ENCODE data around the gene IFIT5. TPM values are rescaled to one million over a fixed set of nuclear protein-coding genes. Genes with fewer than 3 reads are reported as not detected.

Gene IFIT5
- total RNA-seq, 2 experiments from 2014 or later: 39.6 to 46.3 TPM

DNA sequence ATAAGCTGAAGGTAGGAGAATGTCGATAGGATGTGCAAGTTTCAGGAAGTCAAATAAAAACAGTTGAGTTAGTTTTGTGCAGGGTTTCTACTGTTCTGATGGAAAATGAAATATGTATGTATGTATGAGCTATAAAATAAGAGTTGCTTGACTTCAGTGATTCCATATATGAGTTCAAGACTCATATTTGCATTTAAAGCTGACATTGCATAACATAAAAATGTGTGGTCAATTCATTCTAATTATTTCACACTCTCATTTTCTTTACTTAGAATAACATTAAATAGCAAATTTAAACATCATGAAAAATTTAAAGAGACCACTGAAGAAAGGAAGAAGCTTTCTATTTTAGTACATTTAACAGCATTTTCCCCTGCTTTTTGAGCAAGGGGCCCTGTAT, 37.8 kb downstream of the IFIT5 start:
- ChIA-PET POLR2A (no interaction called here), CTCF (no interaction called here)
- no peak for DNase-seq
- Mint-ChIP-seq H3K4me1 (no peaks in the 10 kb centered on the region), H3K27me3 (peaks cover 21% of the 10 kb centered on the region), H3K9me3 (no peaks in the 10 kb centered on the region), H3K4me3 (no peak overlapping the region), H3K36me3 (ENCODE audit: low read depth) (no peaks in the 10 kb centered on the region), H3K27ac (no peak overlapping the region)

DNA sequence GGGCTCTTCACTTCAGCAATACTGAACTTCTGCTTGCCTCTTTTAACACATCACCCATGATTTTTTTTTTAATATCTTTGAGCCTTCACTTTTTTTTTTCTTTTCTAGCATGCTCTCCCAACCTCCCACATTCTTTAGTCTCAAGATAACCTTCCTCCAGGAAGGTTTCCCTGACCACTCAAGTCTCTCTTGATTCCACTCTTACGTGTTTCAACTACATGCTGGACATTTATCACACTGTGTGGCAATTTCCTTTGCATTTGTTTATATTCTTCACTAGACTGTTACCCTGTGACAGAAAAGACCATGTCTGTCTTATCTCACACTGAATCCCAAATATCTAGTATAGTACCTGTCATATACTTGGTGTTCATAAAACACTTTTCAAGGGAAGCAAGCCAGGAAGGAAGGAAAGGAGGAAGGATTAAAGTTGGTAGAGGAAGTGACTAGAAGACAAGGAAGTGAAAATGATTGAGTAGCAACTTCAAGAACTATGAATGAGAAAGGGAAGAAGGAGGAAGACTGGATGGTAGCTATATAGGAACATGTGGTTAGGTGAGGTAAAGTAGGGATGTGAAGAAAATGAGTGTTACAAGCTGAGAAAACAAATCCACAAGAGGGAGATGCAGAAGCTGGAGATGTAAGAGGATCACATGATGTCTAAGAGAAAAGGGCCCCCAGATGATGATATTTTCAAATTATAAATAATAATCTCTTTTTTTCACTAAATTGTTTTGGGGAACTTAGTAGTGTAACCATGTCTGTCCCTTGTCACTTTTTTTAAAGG, 40.4 kb downstream of the IFIT5 start:
- Mint-ChIP-seq H3K36me3 (ENCODE audit: low read depth) (no peaks in the 10 kb centered on the region), H3K4me1 (no peaks in the 10 kb centered on the region), H3K27ac (no peak overlapping the region), H3K4me3 (no peak overlapping the region), H3K27me3 (peaks cover 17% of the 10 kb centered on the region), H3K9me3 (no peaks in the 10 kb centered on the region)
- ChIA-PET CTCF (interaction anchor here (0.5 kb wide), 1 partner anchor 22 kb away, joined by 3 read pairs; no protein-coding TSS in a partner anchor), POLR2A (no interaction called here)
- no peak for DNase-seq

DNA sequence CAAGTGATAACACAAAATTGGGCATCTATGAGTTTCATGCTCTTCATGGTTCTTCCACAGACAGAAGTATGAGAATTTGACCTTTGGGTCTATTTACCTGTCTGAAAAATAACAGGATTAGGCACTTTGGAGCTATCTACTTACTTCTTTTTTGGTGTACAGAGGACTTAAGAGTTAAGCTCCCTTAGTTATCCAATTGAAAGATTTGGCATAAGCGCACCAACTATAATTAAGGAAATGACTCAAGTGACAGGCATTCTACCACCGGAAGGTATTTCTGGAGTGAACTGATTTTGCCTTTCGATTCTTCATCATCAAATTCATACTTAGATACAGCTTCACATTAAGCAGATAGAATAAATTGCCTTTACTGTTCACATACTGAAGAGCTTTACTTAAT, 43.9 kb downstream of the IFIT5 start:
- POLR2A ChIA-PET: interaction anchor here (0.7 kb wide), 1 partner anchor 11 kb away, joined by 3 read pairs; no protein-coding TSS in a partner anchor
- Mint-ChIP-seq H3K4me1 (no peaks in the 10 kb centered on the region), H3K4me3 (no peak overlapping the region), H3K9me3 (no peaks in the 10 kb centered on the region), H3K27me3 (peaks cover 20% of the 10 kb centered on the region), H3K36me3 (ENCODE audit: low read depth) (no peaks in the 10 kb centered on the region), H3K27ac (no peak overlapping the region)
- CTCF ChIA-PET: interaction anchor here (0.8 to 1.1 kb wide), 2 partner anchors 13 to 211 kb away, joined by 3 read pairs; no protein-coding TSS in a partner anchor
- no peak for DNase-seq

DNA sequence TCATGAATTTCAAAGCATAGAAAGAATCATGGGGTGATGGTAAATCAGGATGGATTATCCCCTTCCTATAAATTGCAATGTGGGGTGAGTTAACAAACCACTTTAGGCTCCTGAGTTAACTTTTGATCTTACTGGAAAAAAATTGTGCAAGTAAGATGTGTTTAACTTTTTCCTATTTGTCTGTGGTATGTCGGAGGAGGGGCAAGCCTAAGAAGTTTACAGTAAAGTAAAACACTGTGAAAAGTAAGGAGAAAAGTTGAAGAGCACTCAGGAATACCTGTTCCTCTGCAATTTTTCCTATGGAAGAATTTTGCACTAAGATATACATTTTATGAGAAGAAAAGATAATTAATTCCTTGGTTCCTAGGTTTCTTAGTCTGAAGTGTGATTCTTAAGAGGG, 44.4 kb downstream of the IFIT5 start:
- Mint-ChIP-seq H3K9me3 (no peaks in the 10 kb centered on the region), H3K4me3 (no peak overlapping the region), H3K27me3 (peaks cover 20% of the 10 kb centered on the region), H3K4me1 (no peaks in the 10 kb centered on the region), H3K36me3 (ENCODE audit: low read depth) (no peaks in the 10 kb centered on the region), H3K27ac (no peak overlapping the region)
- POLR2A ChIA-PET: interaction anchor here (0.7 kb wide), 1 partner anchor 11 kb away, joined by 3 read pairs; no protein-coding TSS in a partner anchor
- CTCF ChIA-PET: interaction anchor here (1.1 kb wide), 1 partner anchor 14 kb away, joined by 3 read pairs; no protein-coding TSS in a partner anchor
- DNase-seq: no peak

DNA sequence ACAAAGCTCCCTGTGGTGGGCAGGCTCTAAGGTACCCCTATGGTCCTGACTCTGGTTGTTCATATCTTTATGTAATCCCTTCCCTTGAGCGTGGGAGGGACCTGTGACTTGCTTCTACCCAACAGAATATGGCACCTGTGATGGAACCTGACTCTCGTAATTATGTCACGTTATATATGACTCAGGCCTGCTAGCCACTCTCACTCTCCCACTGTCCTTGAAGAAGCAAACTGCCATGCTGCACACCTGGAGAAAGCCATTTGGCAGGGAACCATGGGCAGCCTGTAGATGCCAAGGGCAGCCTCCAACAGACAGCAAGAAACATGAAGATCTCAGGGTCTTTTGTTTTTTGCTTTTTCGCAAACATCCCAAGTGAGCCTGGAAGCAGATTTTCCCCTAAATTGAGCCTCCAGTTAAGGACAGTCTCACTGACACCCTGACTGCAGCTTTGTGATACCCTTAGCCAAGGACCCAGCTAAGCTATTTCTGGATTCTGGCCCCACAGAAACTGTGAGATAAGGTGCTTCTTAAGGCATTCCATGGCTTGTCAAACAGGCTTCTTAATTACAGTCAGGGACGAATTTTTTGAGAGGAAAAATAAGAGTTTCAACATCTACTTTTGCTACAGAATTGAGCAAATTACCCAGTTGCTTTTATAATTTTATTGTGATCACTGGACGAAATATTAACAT, 49.6 kb downstream of the IFIT5 start:
- H3K4me1 Mint-ChIP-seq: no peaks in the 10 kb centered on the region
- POLR2A ChIA-PET: no interaction called here
- DNase-seq: no peak
- H3K9me3 Mint-ChIP-seq: no peaks in the 10 kb centered on the region
- CTCF ChIA-PET: no interaction called here
- no peak overlapping the region for H3K27ac Mint-ChIP-seq
- no peak overlapping the region for H3K4me3 Mint-ChIP-seq
- H3K36me3 Mint-ChIP-seq (ENCODE audit: low read depth): no peaks in the 10 kb centered on the region
- H3K27me3 Mint-ChIP-seq: peaks cover 21% of the 10 kb centered on the region

DNA sequence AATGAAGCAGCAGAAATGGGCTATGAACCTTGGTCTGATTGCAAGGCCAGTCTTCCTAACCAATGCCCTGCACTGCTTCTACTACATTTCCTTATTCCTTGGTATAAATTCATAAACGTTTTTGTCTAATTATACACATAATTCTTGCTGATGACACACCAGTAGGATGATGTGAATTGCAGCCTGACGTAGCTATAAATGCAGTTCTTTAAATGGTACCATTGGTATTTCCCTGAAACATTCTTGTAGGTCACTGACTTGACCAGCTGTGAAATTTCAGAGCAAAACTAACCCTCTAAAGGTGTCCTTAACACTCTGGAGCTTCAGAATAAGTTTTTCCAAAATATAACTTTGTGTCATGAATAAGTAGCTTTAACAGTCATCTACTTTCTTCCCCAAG, 50.8 kb downstream of the IFIT5 start:
- no peak overlapping the region for H3K4me3 Mint-ChIP-seq
- no peak for DNase-seq
- CTCF ChIA-PET: no interaction called here

DNA sequence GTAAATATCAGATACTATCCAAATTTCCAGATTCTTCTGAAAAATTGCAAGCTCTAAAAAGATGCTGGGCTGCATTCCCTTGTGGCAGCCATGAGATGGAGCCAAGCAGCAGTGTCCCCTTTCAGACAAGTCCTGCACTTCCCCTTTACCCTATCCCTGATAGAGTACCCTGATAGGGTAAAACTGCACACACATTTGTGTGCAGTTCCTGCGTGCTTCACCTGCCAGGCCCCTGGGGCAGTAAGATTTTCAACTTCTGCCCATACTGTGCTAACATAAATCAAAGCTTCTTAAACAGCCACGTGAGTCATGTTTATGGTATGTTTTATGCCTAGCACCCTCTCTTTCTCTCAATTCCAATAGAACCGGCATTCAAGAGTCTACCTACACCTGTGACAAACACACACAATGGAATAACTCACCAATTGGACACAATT, 52.2 kb downstream of the IFIT5 start:
- no peak overlapping the region for H3K4me3 Mint-ChIP-seq
- no peak for DNase-seq
- H3K36me3 Mint-ChIP-seq (ENCODE audit: low read depth): no peaks in the 10 kb centered on the region
- ChIA-PET CTCF (interaction anchor here (1.2 kb wide), 1 partner anchor 205 kb away, joined by 3 read pairs; no protein-coding TSS in a partner anchor), POLR2A (interaction anchor here (0.5 kb wide), 1 partner anchor 177 kb away, joined by 3 read pairs; no protein-coding TSS in a partner anchor)
- no peak overlapping the region for H3K27ac Mint-ChIP-seq
- peaks cover 14% of the 10 kb centered on the region for H3K4me1 Mint-ChIP-seq
- peaks cover 17% of the 10 kb centered on the region for H3K27me3 Mint-ChIP-seq
- H3K9me3 Mint-ChIP-seq: no peaks in the 10 kb centered on the region

More for the DNA sequence above, 50.8 kb downstream of the IFIT5 start:
- H3K27ac Mint-ChIP-seq: no peak overlapping the region
- H3K36me3 Mint-ChIP-seq (ENCODE audit: low read depth): no peaks in the 10 kb centered on the region
- POLR2A ChIA-PET: no interaction called here
- peaks cover 3% of the 10 kb centered on the region for H3K4me1 Mint-ChIP-seq
- peaks cover 19% of the 10 kb centered on the region for H3K27me3 Mint-ChIP-seq
- no peaks in the 10 kb centered on the region for H3K9me3 Mint-ChIP-seq

DNA sequence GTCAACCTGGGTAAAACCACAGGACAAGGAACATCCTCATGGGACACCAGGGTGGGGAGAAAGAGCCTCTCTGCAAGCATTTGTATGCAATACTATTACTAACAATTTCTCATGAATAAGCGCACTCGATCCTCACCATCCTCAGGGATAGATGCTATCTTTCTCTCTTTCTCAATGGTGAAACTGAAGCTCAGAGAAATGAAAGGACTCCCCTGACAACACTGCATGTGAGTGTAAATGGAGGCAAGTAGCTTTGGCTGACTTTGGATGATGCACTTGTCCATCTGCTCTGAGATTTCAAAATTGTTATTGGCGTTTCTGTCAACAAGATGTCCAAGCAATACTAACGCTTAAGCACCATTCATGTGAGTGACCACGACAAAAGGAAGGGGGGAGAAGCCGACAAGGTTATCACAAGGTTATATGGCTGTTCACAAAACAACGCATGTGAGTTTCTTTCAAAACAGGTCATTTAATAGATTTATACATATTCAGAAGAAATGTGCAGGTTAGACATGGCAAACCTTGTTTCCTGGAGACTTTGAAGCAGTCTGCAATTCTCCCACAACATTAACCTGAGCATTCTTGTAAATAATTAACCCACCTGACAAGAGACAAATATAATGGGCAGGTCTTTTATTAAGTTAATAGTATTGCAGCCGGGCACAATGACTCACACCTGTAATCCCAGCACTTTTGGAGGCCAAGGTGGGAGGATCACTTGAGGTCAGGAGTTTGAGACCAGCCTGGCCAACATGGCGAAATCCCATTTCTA, 54.0 kb downstream of the IFIT5 start:
- Mint-ChIP-seq H3K4me1 (peaks cover 14% of the 10 kb centered on the region), H3K36me3 (ENCODE audit: low read depth) (no peaks in the 10 kb centered on the region), H3K9me3 (no peaks in the 10 kb centered on the region), H3K27ac (no peak overlapping the region), H3K27me3 (peaks cover 17% of the 10 kb centered on the region), H3K4me3 (no peak overlapping the region)
- ChIA-PET POLR2A (no interaction called here), CTCF (no interaction called here)
- DNase-seq: no peak

DNA sequence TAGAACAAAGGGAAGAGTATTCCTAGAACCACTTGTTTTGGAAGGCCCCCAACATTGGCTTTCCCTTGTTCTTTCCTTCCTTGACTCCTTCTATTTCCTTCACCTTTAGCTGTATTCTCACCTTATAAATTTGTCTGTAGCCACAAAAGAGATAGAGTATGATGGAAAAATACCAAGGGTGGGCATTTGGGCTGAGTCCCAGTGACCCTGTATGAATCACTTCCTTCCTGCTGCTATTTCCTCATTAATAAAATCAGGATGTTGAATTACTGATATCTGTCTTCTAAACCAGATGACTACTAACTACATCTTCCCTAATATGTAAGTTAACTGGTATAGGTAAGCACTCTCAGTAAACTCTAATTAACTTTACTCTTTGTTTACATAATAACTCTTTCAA, 55.1 kb downstream of the IFIT5 start:
- peaks cover 14% of the 10 kb centered on the region for H3K4me1 Mint-ChIP-seq
- POLR2A ChIA-PET: interaction anchor here (0.5 kb wide), 1 partner anchor 11 kb away, joined by 3 read pairs; no protein-coding TSS in a partner anchor
- CTCF ChIA-PET: no interaction called here

More for the DNA sequence above, 55.1 kb downstream of the IFIT5 start:
- Mint-ChIP-seq H3K9me3 (no peaks in the 10 kb centered on the region), H3K27ac (no peak overlapping the region), H3K36me3 (ENCODE audit: low read depth) (no peaks in the 10 kb centered on the region), H3K27me3 (peaks cover 20% of the 10 kb centered on the region), H3K4me3 (no peak overlapping the region)
- DNase-seq: no peak

Other genes starting within 250 kb of the IFIT5 start
- gene CH25H, start 207.3 kb upstream of the IFIT5 start, total RNA-seq: not detected
- 10 to 100 TPM; 32.6 to 34.3 TPM for gene LIPA, start 162.8 kb upstream of the IFIT5 start, total RNA-seq
- gene IFIT2, start 112.5 kb upstream of the IFIT5 start, total RNA-seq: 10 to 100 TPM in 1 of 2 experiments, 1 to 10 TPM in 1; 9.9 to 10.2 TPM
- gene IFIT3, start 86.6 kb upstream of the IFIT5 start, total RNA-seq: 10 to 100 TPM; 51.1 to 55.4 TPM
- gene IFIT1B, start 36.5 kb upstream of the IFIT5 start, total RNA-seq: not detected
- gene IFIT1, start 21.9 kb upstream of the IFIT5 start, total RNA-seq: 10 to 100 TPM; 42.9 to 45.0 TPM
- not detected for gene SLC16A12, start 121.0 kb downstream of the IFIT5 start, total RNA-seq
- gene PANK1, start 230.7 kb downstream of the IFIT5 start, total RNA-seq: 1 to 10 TPM; 6.4 to 7.1 TPM